B cell (primary cell): Measurements from ENCODE around the gene RERE. TPM values are rescaled to one million over a fixed set of nuclear protein-coding genes. Genes with fewer than 3 reads are reported as not detected.
A peak's percentile ranks its signal among the peaks of the same experiment; 100 is the strongest.

ENCODE experiments used
- ATAC-seq: fragments of 200-7000 bp; cut with Tn5 transposase; one replicate; pipeline ENCODE4 v1.10.0; 2021; ENCODE audit warnings: low read depth, mild to moderate bottlenecking, moderate number of reproducible peaks, moderate library complexity
- CTCF ChIA-PET: fragments of 350-600 bp; sonication (Branson Sonifier 250); formaldehyde crosslinking; loops from one replicate; lab custom pipeline; 2021; ENCODE audit warnings: antibody characterized with exemption, inconsistent platforms; lab: Charles Lee
- POLR2A ChIA-PET: fragments of 350-600 bp; sonication (Branson Sonifier 250); formaldehyde crosslinking; loops from one replicate; lab custom pipeline; 2021; ENCODE audit warnings: antibody characterized with exemption; lab: Charles Lee
- DNase-seq: peaks from one replicate; pipeline ENCODE4 v3.0.0; 2013
- H2AFZ ChIP-seq: 2 replicates; pipeline ENCODE4 v1.6.1; 2012; ENCODE audit warnings: mild to moderate bottlenecking, low read depth, low read length; ENCODE audit not compliant: insufficient read depth, poor library complexity, severe bottlenecking
- H3K27ac ChIP-seq, 2 donors: 1 replicate in 1 of 2; 2 replicates in 1 of 2; pipeline ENCODE4 v1.5.1; 2012 to 2013; ENCODE audit warnings: low read length in 2 of 2, mild to moderate bottlenecking in 2 of 2, moderate library complexity in 1 of 2
- H3K27me3 ChIP-seq, 4 experiments: fragments of 200-600 bp in 1 of 4; sonication (generic) in 1 of 4; replicated peaks in 1 of 4; 1 replicate in 2 of 4; 2 replicates in 2 of 4; pipeline versions ENCODE4 v1.6.1 to v1.7.0; 2013 to 2016; ENCODE audit warnings: low read length in 3 of 4, mild to moderate bottlenecking in 2 of 4, mixed read lengths in 1 of 4, moderate library complexity in 1 of 4; ENCODE audit not compliant: insufficient read depth in 4 of 4, control insufficient read depth in 3 of 4; ENCODE audit errors: control extremely low read depth in 1 of 4
- H3K36me3 ChIP-seq, 2 experiments: replicated peaks in 1 of 2; 1 replicate in 1 of 2; 2 replicates in 1 of 2; pipeline versions ENCODE4 v1.6.1 to v1.7.1; 2013; ENCODE audit warnings: low read length in 1 of 2; ENCODE audit not compliant: insufficient read depth in 2 of 2, control insufficient read depth in 1 of 2; ENCODE audit errors: control extremely low read depth in 1 of 2, extremely low read depth in 1 of 2
- H3K4me1 ChIP-seq, 2 donors: fragments of 200-600 bp in 1 of 2; sonication (generic) in 1 of 2; 1 replicate in 1 of 2; 2 replicates in 1 of 2; pipeline versions ENCODE4 v1.5.1 to v1.6.1; 2013 to 2017; ENCODE audit warnings: low read length in 2 of 2; ENCODE audit not compliant: control insufficient read depth in 2 of 2, insufficient read depth in 2 of 2
- H3K4me2 ChIP-seq: replicated peaks from 2 replicates; pipeline ENCODE3; 2012; ENCODE audit warnings: mild to moderate bottlenecking, low read depth, low read length; ENCODE audit not compliant: poor library complexity, severe bottlenecking
- H3K4me3 ChIP-seq, 5 experiments: fragments of 200-600 bp in 1 of 5; sonication (generic) in 1 of 5; 1 replicate in 3 of 5; 2 replicates in 2 of 5; pipeline versions ENCODE4 v1.5.1 to v1.7.0; 2011 to 2016; ENCODE audit warnings: low read length in 4 of 5, mild to moderate bottlenecking in 4 of 5, low read depth in 2 of 5, control low read depth in 1 of 5, moderate library complexity in 1 of 5; ENCODE audit not compliant: insufficient read depth in 1 of 5; ENCODE audit errors: control extremely low read depth in 1 of 5, extremely low read depth in 1 of 5
- H3K79me2 ChIP-seq: fragments of 200-600 bp; sonication (generic); one replicate; pipeline ENCODE4 v1.6.0; 2016; ENCODE audit warnings: low read length; ENCODE audit not compliant: control insufficient read depth, insufficient read depth
- H3K9ac ChIP-seq: fragments of 200-600 bp; sonication (generic); 2 replicates; pipeline ENCODE4 v1.6.1; 2017; ENCODE audit warnings: mild to moderate bottlenecking, low read length, moderate library complexity
- H3K9me3 ChIP-seq, 3 donors: one replicate each; pipeline versions ENCODE4 v1.6.1 to v1.7.1; 2013; ENCODE audit warnings: low read length in 2 of 3; ENCODE audit not compliant: control insufficient read depth in 2 of 3, insufficient read depth in 1 of 3; ENCODE audit errors: control extremely low read depth in 1 of 3
- H4K20me1 ChIP-seq: 2 replicates; pipeline ENCODE4 v1.6.0; 2012; ENCODE audit warnings: mild to moderate bottlenecking, low read length; ENCODE audit not compliant: insufficient read depth, control insufficient read depth, poor library complexity, severe bottlenecking
- H3K27ac Mint-ChIP-seq: one replicate; pipeline ENCODE4 v1.8.0; 2021; ENCODE audit warnings: mixed read lengths
- H3K27me3 Mint-ChIP-seq: one replicate; pipeline ENCODE4 v1.8.0; 2021; ENCODE audit warnings: mixed read lengths
- H3K4me1 Mint-ChIP-seq: one replicate; pipeline ENCODE4 v1.8.0; 2021; ENCODE audit warnings: mixed read lengths
- H3K4me3 Mint-ChIP-seq: one replicate; pipeline ENCODE4 v1.8.0; 2021; ENCODE audit warnings: mixed read lengths
- H3K9me3 Mint-ChIP-seq: one replicate; pipeline ENCODE4 v1.8.0; 2022; ENCODE audit warnings: mixed read lengths; ENCODE audit not compliant: insufficient read depth
- CTCF ChIP-seq: fragments of 200-600 bp; IDR thresholded peaks from one replicate; pipeline ENCODE4 v1.8.0; 2022; ENCODE audit warnings: antibody characterized with exemption, mild to moderate bottlenecking
- EZH2 ChIP-seq: IDR thresholded peaks from 2 replicates; pipeline ENCODE4 v1.6.1; 2012; ENCODE audit warnings: borderline replicate concordance, low read depth, mild to moderate bottlenecking, moderate library complexity, low read length; ENCODE audit not compliant: insufficient read depth, poor library complexity, severe bottlenecking
- WGBS: methylation state at CpG from one replicate; pipeline ENCODE4 v1.1.5; 2013; ENCODE audit warnings: missing lambda C conversion rate; ENCODE audit not compliant: insufficient coverage; 5-methylcytosine and 5-hydroxymethylcytosine counted together
- intact Hi-C: fragments of 100-400 bp; cut with micrococcal nuclease; formaldehyde crosslinking; loops from one replicate; pipeline ENCODE4 v1.10.0; 2022
- polyA plus RNA-seq: library from polyadenylated mRNA; depleted of rRNA; stranded (reverse); fragments of >200 nt; gene quantifications from 2 replicates; pipeline ENCODE4 v1.2.3, GENCODE V29; 2012
- total RNA-seq, 2 donors: library from RNA; stranded (reverse); fragments of 120-200 nt in 1 of 2; gene quantifications; 1 replicate in 1 of 2; 2 replicates in 1 of 2; pipeline versions ENCODE4 v1.2.3 to v1.2.4, GENCODE V29; 2013 to 2022

Gene RERE
- total and polyA plus RNA-seq, 2 donors (not counting 1 experiment from before 2014, with no cell fraction given): 27.3 to 132 TPM

- peaks cover 30% of the 10 kb centered on the region for H3K4me1 Mint-ChIP-seq
- Histone ChIP-seq H3K4me3 (peak overlapping the region in 1 of 5 experiments; percentile 11), H3K27me3 (no peaks in the 10 kb centered on the region), H4K20me1 (peaks cover 46% of the 10 kb centered on the region), H3K36me3 (peaks cover 5 to 63% of the 10 kb centered on the region in 2 experiments), H3K9me3 (no peaks in the 10 kb centered on the region), H3K9ac (peak overlapping the region; percentile 20), H3K4me2 (peak overlapping the region; percentile 82), H3K27ac (peak overlapping the region in 1 of 2 donors; percentile 48), H2AFZ (no peak overlapping the region), H3K4me1 (peaks cover 49 to 57% of the 10 kb centered on the region in 2 donors), H3K79me2 (peaks cover 92% of the 10 kb centered on the region)
- no peak for DNase-seq
- H3K27ac Mint-ChIP-seq: peak overlapping the region; percentile 28
- ChIA-PET POLR2A (interaction anchor here (0.5 to 0.6 kb wide), 2 partner anchors 9 to 333 kb away, joined by 3 read pairs; no protein-coding TSS in a partner anchor), CTCF (interaction anchor here (1.2 to 5.2 kb wide), 3 partner anchors 9 to 12 kb away, joined by 4 to 40 read pairs (median 26); no protein-coding TSS in a partner anchor)
- no peak overlapping the region for H3K4me3 Mint-ChIP-seq
- 27% methylated on average over 3 of the region's 6 CpGs for WGBS
- no peaks in the 10 kb centered on the region for H3K9me3 Mint-ChIP-seq
- ATAC-seq: no peak
- H3K27me3 Mint-ChIP-seq: no peaks in the 10 kb centered on the region
- TF ChIP-seq EZH2: no peak
- no peak for TF ChIP-seq CTCF
- intact Hi-C loops: no loop called here
Measured at GRCh38 chr1:8419172-8419571, 398.3 kb downstream of the RERE start.

GRCh38 chr1:8418301-8418700 is 399.1 kb downstream of the RERE start:
- intact Hi-C loops: no loop called here
- WGBS: 100% methylated on average over 3 of the region's 4 CpGs
- Histone ChIP-seq H3K9ac (no peak overlapping the region), H3K4me1 (peaks cover 48 to 57% of the 10 kb centered on the region in 2 donors), H3K27me3 (no peaks in the 10 kb centered on the region), H3K79me2 (peaks cover 100% of the 10 kb centered on the region), H3K27ac (peak overlapping the region in 1 of 2 donors; percentile 48), H3K4me3 (no peak overlapping the region), H3K36me3 (peaks cover 5 to 67% of the 10 kb centered on the region in 2 experiments), H3K9me3 (no peaks in the 10 kb centered on the region), H2AFZ (no peak overlapping the region), H4K20me1 (peaks cover 55% of the 10 kb centered on the region), H3K4me2 (no peak overlapping the region)
- ATAC-seq (no peak), DNase-seq (no peak)
- peaks cover 29% of the 10 kb centered on the region for H3K4me1 Mint-ChIP-seq
- no peaks in the 10 kb centered on the region for H3K27me3 Mint-ChIP-seq
- ChIA-PET CTCF (interaction anchor here (1.2 to 5.2 kb wide), 3 partner anchors 9 to 18 kb away, joined by 4 to 26 read pairs (median 7); no protein-coding TSS in a partner anchor), POLR2A (no interaction called here)
- TF ChIP-seq CTCF: no peak
- TF ChIP-seq EZH2: no peak
- no peaks in the 10 kb centered on the region for H3K9me3 Mint-ChIP-seq
- H3K27ac Mint-ChIP-seq: peak overlapping the region; percentile 39
- H3K4me3 Mint-ChIP-seq: no peak overlapping the region
